Measurements from ENCODE around the gene VPS37B.

- TF ChIP-seq CTCF (IDR thresholded peaks at IDR 0.05; ENCODE audit: control extremely low read depth in 1 of 3, insufficient read depth in 1 of 3, low read depth in 1 of 3, low read length in 3 of 3) = no peak
- no peak for TF ChIP-seq EZH2 (IDR thresholded peaks at IDR 0.05; ENCODE audit: low read depth, low read length, severe bottlenecking)
- TF ChIP-seq POLR2A (IDR thresholded peaks at IDR 0.05; ENCODE audit: control extremely low read depth in 1 of 2, low read depth in 2 of 2, low read length in 2 of 2) = no peak
- TF ChIP-seq POLR2AphosphoS5 (IDR thresholded peaks at IDR 0.05; ENCODE audit: low read depth, low read length) = no peak
- TF ChIP-seq MAFK (IDR thresholded peaks at IDR 0.05; ENCODE audit: low read depth, low read length) = no peak
- no peak for TF ChIP-seq RXRA (IDR thresholded peaks at IDR 0.05; ENCODE audit: insufficient read depth, low read depth, low read length)
- no peak for TF ChIP-seq EP300 (IDR thresholded peaks at IDR 0.05; ENCODE audit: borderline replicate concordance in 1 of 2, low read depth in 2 of 2, low read length in 2 of 2)
- no peak for TF ChIP-seq KDM1A (IDR thresholded peaks at IDR 0.05; ENCODE audit: borderline replicate concordance, low read length)
- no peak for TF ChIP-seq USF2 (IDR thresholded peaks at IDR 0.05; ENCODE audit: low read length)
- no peak for TF ChIP-seq TAF1 (IDR thresholded peaks at IDR 0.05; ENCODE audit: low read depth, low read length)
- no peak for TF ChIP-seq HDAC2 (IDR thresholded peaks at IDR 0.05; ENCODE audit: borderline replicate concordance in 1 of 2, low read depth in 2 of 2, low read length in 2 of 2)
- no peak for TF ChIP-seq GTF2F1 (IDR thresholded peaks at IDR 0.05; ENCODE audit: borderline replicate concordance, low read depth, low read length)
These were observed 26.0 kb upstream of the VPS37B start for GRCh38 chr12:122921917-122922316.

Measured in H1 (cell line).